Fibroblast of mammary gland (primary cell): ENCODE data around the gene RAB11A.

Experiments used
- DNase-seq: peaks from one replicate; pipeline ENCODE4 v3.0.0-alpha.2; 2010; ENCODE audit warnings: low read depth
- H3K4me3 ChIP-seq: 2 replicates; pipeline ENCODE4 v1.5.1; 2011; ENCODE audit warnings: low read depth, mild to moderate bottlenecking, low read length, moderate library complexity; ENCODE audit not compliant: control insufficient read depth
- CTCF ChIP-seq: conservative IDR thresholded peaks from 2 replicates; pipeline ENCODE4 v1.5.1; 2011; ENCODE audit warnings: low read depth, low read length, inconsistent platforms; ENCODE audit not compliant: control insufficient read depth, insufficient read depth

Gene RAB11A

GRCh38 chr15:65914981-65915925 is 46.0 kb downstream of the RAB11A start:
- no peak overlapping the region for H3K4me3 ChIP-seq
- no peak for TF ChIP-seq CTCF
- DNase-seq, result no peak

- DNase-seq, result no peak
Measured at GRCh38 chr15:65916041-65916663, 46.9 kb downstream of the RAB11A start.

GRCh38 chr15:65916664-65917406 is 47.5 kb downstream of the RAB11A start:
- peak; percentile 73 for DNase-seq
- no peak overlapping the region for H3K4me3 ChIP-seq
- TF ChIP-seq CTCF, result peak; percentile 67

More at GRCh38 chr15:65916041-65916663, 46.9 kb downstream of the RAB11A start:
- H3K4me3 ChIP-seq, result no peak overlapping the region
- no peak for TF ChIP-seq CTCF

DNA sequence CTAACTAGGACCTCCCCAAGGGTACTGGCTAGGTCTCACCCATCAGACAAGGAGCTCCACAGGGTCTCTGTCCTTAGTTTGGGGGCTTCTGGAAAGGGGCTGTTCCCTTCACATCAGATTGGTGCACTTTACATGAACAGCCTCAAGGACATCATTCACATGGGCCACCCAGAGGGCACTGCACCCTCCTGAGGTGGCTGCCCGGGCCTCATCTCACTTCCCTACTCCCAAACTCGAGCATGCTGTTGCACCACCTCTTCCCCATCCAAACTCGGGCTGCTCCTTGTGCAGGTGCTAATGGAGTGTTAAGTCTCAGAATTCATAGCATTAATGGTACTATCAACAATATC is 48.1 kb downstream of the RAB11A start:
- TF ChIP-seq CTCF, result no peak
- no peak overlapping the region for H3K4me3 ChIP-seq
- DNase-seq, result no peak

DNA sequence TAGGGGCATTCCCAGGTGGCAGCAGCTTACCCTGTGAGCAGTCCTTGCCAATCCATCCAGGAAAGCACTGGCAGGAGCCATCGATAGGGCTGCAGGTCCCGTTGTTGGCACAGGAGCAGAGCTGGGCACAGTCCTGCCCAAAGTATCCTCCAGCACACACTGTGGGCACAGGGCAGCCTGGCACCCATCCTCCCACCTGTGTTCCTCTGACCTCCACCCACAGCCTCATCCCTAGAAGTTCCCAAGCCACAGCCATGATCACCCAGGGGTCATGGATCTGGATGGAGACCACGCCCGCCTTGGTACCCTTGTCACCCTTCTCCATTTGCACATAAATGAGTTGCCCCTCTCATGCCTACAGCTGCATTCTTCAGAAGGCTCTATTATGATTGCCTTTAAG is 48.6 kb downstream of the RAB11A start:
- H3K4me3 ChIP-seq, result no peak overlapping the region
- TF ChIP-seq CTCF, result no peak
- DNase-seq, result no peak

DNA sequence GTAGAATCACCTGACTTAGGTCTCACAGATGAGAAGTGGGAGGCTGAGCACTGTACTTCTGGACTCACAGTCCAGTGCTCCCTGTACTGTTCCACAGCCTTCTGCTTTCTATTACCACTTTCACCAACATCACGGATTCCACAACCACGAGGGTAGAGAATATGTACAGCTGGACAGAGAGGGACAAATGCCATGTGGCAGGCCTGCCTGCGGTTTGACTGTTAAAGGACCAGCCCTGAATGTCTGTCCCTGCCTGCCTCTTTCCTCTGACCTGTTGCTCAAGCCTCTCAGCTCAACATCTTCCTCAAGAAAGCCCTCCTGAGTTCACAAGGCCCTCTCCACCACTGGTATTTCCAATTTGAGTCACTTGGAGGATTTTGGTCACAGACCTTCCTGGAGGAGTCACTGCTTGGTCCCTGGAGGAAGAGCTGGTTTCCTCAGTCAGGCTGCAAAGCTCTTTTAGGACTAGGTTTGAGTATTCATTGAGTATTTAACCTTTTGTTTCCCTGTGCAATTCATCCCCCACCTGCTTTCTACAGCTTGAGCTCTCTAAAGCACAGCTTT is 49.1 kb downstream of the RAB11A start:
- DNase-seq, result no peak
- TF ChIP-seq CTCF, result no peak

More for the DNA sequence above, 49.1 kb downstream of the RAB11A start:
- no peak overlapping the region for H3K4me3 ChIP-seq
